Measurements from ENCODE around the gene ALDH1L2.

Gene ALDH1L2

GRCh38 chr12:105026411-105026810 lies 57.8 kb downstream of the ALDH1L2 start:
- no peak for DNase-seq (ENCODE audit: low spot score)
- TF ChIP-seq, protein P1, sequence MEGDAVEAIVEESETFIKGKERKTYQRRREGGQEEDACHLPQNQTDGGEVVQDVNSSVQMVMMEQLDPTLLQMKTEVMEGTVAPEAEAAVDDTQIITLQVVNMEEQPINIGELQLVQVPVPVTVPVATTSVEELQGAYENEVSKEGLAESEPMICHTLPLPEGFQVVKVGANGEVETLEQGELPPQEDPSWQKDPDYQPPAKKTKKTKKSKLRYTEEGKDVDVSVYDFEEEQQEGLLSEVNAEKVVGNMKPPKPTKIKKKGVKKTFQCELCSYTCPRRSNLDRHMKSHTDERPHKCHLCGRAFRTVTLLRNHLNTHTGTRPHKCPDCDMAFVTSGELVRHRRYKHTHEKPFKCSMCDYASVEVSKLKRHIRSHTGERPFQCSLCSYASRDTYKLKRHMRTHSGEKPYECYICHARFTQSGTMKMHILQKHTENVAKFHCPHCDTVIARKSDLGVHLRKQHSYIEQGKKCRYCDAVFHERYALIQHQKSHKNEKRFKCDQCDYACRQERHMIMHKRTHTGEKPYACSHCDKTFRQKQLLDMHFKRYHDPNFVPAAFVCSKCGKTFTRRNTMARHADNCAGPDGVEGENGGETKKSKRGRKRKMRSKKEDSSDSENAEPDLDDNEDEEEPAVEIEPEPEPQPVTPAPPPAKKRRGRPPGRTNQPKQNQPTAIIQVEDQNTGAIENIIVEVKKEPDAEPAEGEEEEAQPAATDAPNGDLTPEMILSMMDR (IDR thresholded peaks at IDR 0.05; ENCODE audit: borderline replicate concordance, control extremely low read depth, extremely low read depth, insufficient read depth, missing control alignments), result no peak
- in situ Hi-C loops (cut with MboI; ENCODE audit: low sequenced_read_pairs, unreplicated experiment), result no loop called here

DNA sequence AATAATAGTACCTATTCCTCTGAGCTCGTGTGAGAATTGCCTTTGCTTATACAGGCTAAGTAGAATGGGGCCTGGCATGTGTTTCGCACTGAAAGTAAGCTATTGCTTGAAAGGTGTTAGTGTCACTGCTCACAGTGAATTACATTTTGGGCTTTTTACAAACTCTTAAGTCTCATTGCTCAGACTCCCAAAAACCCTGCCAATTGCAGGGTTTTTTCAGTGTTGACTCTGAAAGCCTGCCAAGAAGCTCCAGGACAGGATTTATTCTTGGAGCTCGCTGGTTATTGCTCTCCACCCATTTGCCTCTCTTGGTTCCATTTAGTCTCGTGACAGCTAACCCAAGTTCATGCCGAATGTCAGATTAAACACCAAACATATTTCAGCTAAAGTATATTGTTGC lies 58.4 kb downstream of the ALDH1L2 start:
- DNase-seq (ENCODE audit: low spot score), result no peak
- in situ Hi-C loops (cut with MboI; ENCODE audit: low sequenced_read_pairs, unreplicated experiment), result no loop called here
- TF ChIP-seq, protein P1 (IDR thresholded peaks at IDR 0.05; ENCODE audit: borderline replicate concordance, control extremely low read depth, extremely low read depth, insufficient read depth, missing control alignments), result no peak

DNA sequence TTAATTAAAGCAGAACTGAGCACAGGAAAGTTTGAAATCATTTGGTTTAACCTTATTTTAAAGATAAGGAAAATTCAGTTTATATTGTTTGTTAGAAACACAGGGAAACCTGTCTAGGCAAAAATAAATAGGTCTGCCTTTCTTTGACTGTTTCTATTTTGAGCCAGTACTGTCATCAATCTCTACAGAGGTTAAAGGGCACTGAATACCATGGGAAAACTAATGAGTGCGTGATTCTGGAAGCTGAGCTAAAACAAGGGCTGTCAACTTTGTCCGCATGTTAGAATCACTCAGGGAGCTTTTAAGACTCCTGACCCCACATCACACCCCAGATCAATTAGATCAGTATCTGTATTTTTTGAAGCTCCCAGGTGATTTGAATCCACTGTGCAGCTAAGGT lies 59.3 kb downstream of the ALDH1L2 start:
- in situ Hi-C loops (cut with MboI; ENCODE audit: low sequenced_read_pairs, unreplicated experiment), result no loop called here
- no peak for DNase-seq (ENCODE audit: low spot score)
- TF ChIP-seq, protein P1 (IDR thresholded peaks at IDR 0.05; ENCODE audit: borderline replicate concordance, control extremely low read depth, extremely low read depth, insufficient read depth, missing control alignments), result no peak

- TF ChIP-seq, protein P1 (IDR thresholded peaks at IDR 0.05; ENCODE audit: borderline replicate concordance, control extremely low read depth, extremely low read depth, insufficient read depth, missing control alignments), result no peak
- in situ Hi-C loops (cut with MboI; ENCODE audit: low sequenced_read_pairs, unreplicated experiment), result no loop called here
- no peak for DNase-seq (ENCODE audit: low spot score)
Measured at GRCh38 chr12:105020241-105020962, 63.9 kb downstream of the ALDH1L2 start.

- TF ChIP-seq, protein P1 (IDR thresholded peaks at IDR 0.05; ENCODE audit: borderline replicate concordance, control extremely low read depth, extremely low read depth, insufficient read depth, missing control alignments), result no peak
- DNase-seq (ENCODE audit: low spot score), result no peak
- in situ Hi-C loops (cut with MboI; ENCODE audit: low sequenced_read_pairs, unreplicated experiment), result no loop called here
Measured at GRCh38 chr12:105018776-105019175, 65.5 kb downstream of the ALDH1L2 start.

DNA sequence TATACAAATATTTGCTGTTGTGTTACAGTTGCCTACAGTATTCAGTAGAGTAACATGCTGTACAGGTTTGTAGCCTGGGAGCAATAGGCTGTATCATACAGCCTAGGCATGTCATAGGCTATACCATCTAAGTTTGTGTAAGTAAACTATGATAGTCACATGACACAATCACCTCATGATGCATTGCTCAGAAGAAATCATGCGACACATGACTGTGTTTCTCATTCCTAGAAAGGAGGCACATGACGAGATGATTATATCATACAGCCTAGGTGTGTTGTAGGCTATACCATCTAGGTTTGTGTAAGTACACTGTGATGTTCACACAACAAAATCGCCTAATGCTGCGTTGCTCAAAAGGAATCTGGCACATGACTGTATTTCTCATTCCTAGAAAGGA lies 66.2 kb downstream of the ALDH1L2 start:
- TF ChIP-seq, protein P1 (IDR thresholded peaks at IDR 0.05; ENCODE audit: borderline replicate concordance, control extremely low read depth, extremely low read depth, insufficient read depth, missing control alignments), result no peak
- in situ Hi-C loops (cut with MboI; ENCODE audit: low sequenced_read_pairs, unreplicated experiment), result no loop called here
- no peak for DNase-seq (ENCODE audit: low spot score)

All from GM13976 (cell line).